Keratinocyte (primary cell): Measurements from ENCODE around the gene FAM110D. TPM values are rescaled to one million over a fixed set of nuclear protein-coding genes. Genes with fewer than 3 reads are reported as not detected.

Source experiments
- DNase-seq: peaks from one replicate; pipeline ENCODE4 v3.0.0-alpha.2; 2011; ENCODE audit warnings: low read depth, missing footprints, low spot score
- FAIRE-seq: peaks from 2 replicates; lab custom pipeline; 2011; peaks lifted over from hg19 to GRCh38; lab: Jason Lieb, UNC
- H2AFZ ChIP-seq: 2 replicates; pipeline ENCODE4 v1.6.0; 2012; ENCODE audit warnings: low read length, control low read depth, inconsistent platforms; ENCODE audit not compliant: control insufficient read depth
- H3K27ac ChIP-seq: 2 replicates; pipeline ENCODE4 v1.5.1; 2011; ENCODE audit warnings: low read length; ENCODE audit not compliant: control insufficient read depth, insufficient read depth
- H3K27me3 ChIP-seq: 3 replicates; pipeline ENCODE4 v1.6.0; 2011; ENCODE audit warnings: low read length; ENCODE audit not compliant: control insufficient read depth, insufficient read depth; ENCODE audit errors: extremely low read depth
- H3K36me3 ChIP-seq, 2 experiments: 2 replicates in 1 of 2; 3 replicates in 1 of 2; pipeline ENCODE4 v1.5.1; 2011; ENCODE audit warnings: low read length in 2 of 2, mild to moderate bottlenecking in 1 of 2; ENCODE audit not compliant: control insufficient read depth in 2 of 2, insufficient read depth in 2 of 2; ENCODE audit errors: extremely low read depth in 1 of 2
- H3K4me1 ChIP-seq: 3 replicates; pipeline ENCODE4 v1.5.1; 2011; ENCODE audit warnings: low read length; ENCODE audit not compliant: control insufficient read depth, insufficient read depth; ENCODE audit errors: extremely low read depth
- H3K4me2 ChIP-seq: 3 replicates; pipeline ENCODE4 v1.6.0; 2011; ENCODE audit warnings: low read depth, low read length; ENCODE audit not compliant: control insufficient read depth, insufficient read depth; ENCODE audit errors: extremely low read depth
- H3K4me3 ChIP-seq, 3 experiments: fragments of 200-600 bp in 1 of 3; sonication (generic) in 1 of 3; 2 replicates in 2 of 3; 3 replicates in 1 of 3; pipeline ENCODE4 v1.5.1; 2011 to 2016; ENCODE audit warnings: low read length in 3 of 3, mild to moderate bottlenecking in 3 of 3, control low read depth in 2 of 3, inconsistent platforms in 1 of 3, low read depth in 1 of 3, mixed read lengths in 1 of 3, mixed run types in 1 of 3, moderate library complexity in 1 of 3; ENCODE audit not compliant: control insufficient read depth in 2 of 3, insufficient read depth in 2 of 3; ENCODE audit errors: extremely low read depth in 1 of 3
- H3K79me2 ChIP-seq: 2 replicates; pipeline ENCODE4 v1.6.0; 2012; ENCODE audit warnings: low read length; ENCODE audit not compliant: control insufficient read depth, insufficient read depth
- H3K9ac ChIP-seq: 3 replicates; pipeline ENCODE4 v1.6.0; 2011; ENCODE audit warnings: low read length; ENCODE audit not compliant: control insufficient read depth, insufficient read depth; ENCODE audit errors: extremely low read depth
- H3K9me1 ChIP-seq: 3 replicates; pipeline ENCODE4 v1.6.0; 2011; ENCODE audit warnings: low read length; ENCODE audit not compliant: control insufficient read depth, insufficient read depth; ENCODE audit errors: extremely low read depth
- H3K9me3 ChIP-seq: 2 replicates; pipeline ENCODE4 v1.5.1; 2012; ENCODE audit warnings: low read depth, low read length; ENCODE audit not compliant: control insufficient read depth
- H4K20me1 ChIP-seq: 3 replicates; pipeline ENCODE4 v1.6.0; 2011; ENCODE audit warnings: low read length; ENCODE audit not compliant: control insufficient read depth, insufficient read depth; ENCODE audit errors: extremely low read depth
- CTCF ChIP-seq, 3 experiments: IDR thresholded peaks in 1 of 3; conservative IDR thresholded peaks in 1 of 3; optimal IDR thresholded peaks in 1 of 3; 2 replicates in 2 of 3; 3 replicates in 1 of 3; pipeline versions ENCODE3 to v1.5.1; 2011; ENCODE audit warnings: low read length in 3 of 3, mild to moderate bottlenecking in 3 of 3, moderate library complexity in 2 of 3, control low read depth in 1 of 3, inconsistent platforms in 1 of 3; ENCODE audit not compliant: insufficient read depth in 2 of 3; ENCODE audit errors: extremely low read depth in 1 of 3
- EZH2 ChIP-seq: IDR thresholded peaks from one replicate; pipeline ENCODE4 v1.6.1; 2012; ENCODE audit warnings: inconsistent platforms, mild to moderate bottlenecking, low read length, moderate library complexity
- dilution Hi-C: fragments of 300-500 bp; cut with MboI; formaldehyde crosslinking; loops from one replicate; pipeline ENCODE4 v1.7.0; 2020; ENCODE audit warnings: low sequenced_read_pairs; ENCODE audit not compliant: extremely low pct_ligation_motif_present
- polyA plus RNA-seq, 5 experiments: library from polyadenylated mRNA; depleted of rRNA in 3 of 5; stranded (reverse) in 3 of 5; stranded (forward) in 1 of 5; unstranded in 1 of 5; fragments of >200 nt; gene quantifications; 1 replicate in 1 of 5; 2 replicates in 3 of 5; 3 replicates in 1 of 5; pipeline versions ENCODE4 v1.2.1 to v1.2.3, GENCODE V29; 2011 to 2012; ENCODE audit warnings: missing spikeins in 2 of 5, low read depth in 1 of 5, low replicate concordance in 1 of 5

Gene FAM110D
- polyA plus RNA-seq, 1 donor (not counting 4 experiments of a cell fraction or from before 2014, with no cell fraction given), result not detected

GRCh38 chr1:26197301-26197700, 38.4 kb downstream of the FAM110D start:
- dilution Hi-C loops, result no loop called here
- no peak for FAIRE-seq

GRCh38 chr1:26197813-26198212, 38.9 kb downstream of the FAM110D start:
- Histone ChIP-seq H3K27ac (no peak overlapping the region), H3K4me2 (no peak overlapping the region), H3K9me1 (no peaks in the 10 kb centered on the region), H4K20me1 (no peaks in the 10 kb centered on the region), H2AFZ (no peak overlapping the region), H3K4me1 (peaks cover 10% of the 10 kb centered on the region), H3K27me3 (no peaks in the 10 kb centered on the region), H3K79me2 (no peaks in the 10 kb centered on the region), H3K36me3 (no peaks in the 10 kb centered on the region), H3K9ac (no peak overlapping the region), H3K9me3 (no peaks in the 10 kb centered on the region), H3K4me3 (no peak overlapping the region)
- TF ChIP-seq EZH2, result no peak
- no peak for TF ChIP-seq CTCF (optimal IDR thresholded peaks at IDR 0.05 in 1 of 3, IDR thresholded peaks at IDR 0.05 in 1 of 3, conservative IDR thresholded peaks at IDR 0.05 in 1 of 3; ENCODE audit: extremely low read depth in 1 of 3, insufficient read depth in 2 of 3, low read length in 3 of 3)
- DNase-seq (no peak), FAIRE-seq (no peak)
- dilution Hi-C loops, result no loop called here

More at GRCh38 chr1:26197301-26197700, 38.4 kb downstream of the FAM110D start:
- no peak overlapping the region for H3K9ac ChIP-seq
- no peak overlapping the region for H2AFZ ChIP-seq
- H3K9me3 ChIP-seq, result no peaks in the 10 kb centered on the region
- H3K36me3 ChIP-seq, result no peaks in the 10 kb centered on the region
- H3K4me3 ChIP-seq, result no peak overlapping the region
- no peak overlapping the region for H3K27ac ChIP-seq
- no peak overlapping the region for H3K4me2 ChIP-seq
- H3K79me2 ChIP-seq, result no peaks in the 10 kb centered on the region
- H3K27me3 ChIP-seq, result no peaks in the 10 kb centered on the region
- TF ChIP-seq CTCF (optimal IDR thresholded peaks at IDR 0.05 in 1 of 3, IDR thresholded peaks at IDR 0.05 in 1 of 3, conservative IDR thresholded peaks at IDR 0.05 in 1 of 3; ENCODE audit: extremely low read depth in 1 of 3, insufficient read depth in 2 of 3, low read length in 3 of 3) (no peak), EZH2 (no peak)
- peaks cover 10% of the 10 kb centered on the region for H3K4me1 ChIP-seq
- no peaks in the 10 kb centered on the region for H4K20me1 ChIP-seq
- H3K9me1 ChIP-seq, result no peaks in the 10 kb centered on the region
- no peak for DNase-seq
